ENCODE measurements around the gene BTBD2.
"Not testable (repeated sequence)": the region's sequence is repeated elsewhere in the genome, so short reads cannot be mapped to it uniquely, and the experiment has no call there.

BTBD2 gene

DNA sequence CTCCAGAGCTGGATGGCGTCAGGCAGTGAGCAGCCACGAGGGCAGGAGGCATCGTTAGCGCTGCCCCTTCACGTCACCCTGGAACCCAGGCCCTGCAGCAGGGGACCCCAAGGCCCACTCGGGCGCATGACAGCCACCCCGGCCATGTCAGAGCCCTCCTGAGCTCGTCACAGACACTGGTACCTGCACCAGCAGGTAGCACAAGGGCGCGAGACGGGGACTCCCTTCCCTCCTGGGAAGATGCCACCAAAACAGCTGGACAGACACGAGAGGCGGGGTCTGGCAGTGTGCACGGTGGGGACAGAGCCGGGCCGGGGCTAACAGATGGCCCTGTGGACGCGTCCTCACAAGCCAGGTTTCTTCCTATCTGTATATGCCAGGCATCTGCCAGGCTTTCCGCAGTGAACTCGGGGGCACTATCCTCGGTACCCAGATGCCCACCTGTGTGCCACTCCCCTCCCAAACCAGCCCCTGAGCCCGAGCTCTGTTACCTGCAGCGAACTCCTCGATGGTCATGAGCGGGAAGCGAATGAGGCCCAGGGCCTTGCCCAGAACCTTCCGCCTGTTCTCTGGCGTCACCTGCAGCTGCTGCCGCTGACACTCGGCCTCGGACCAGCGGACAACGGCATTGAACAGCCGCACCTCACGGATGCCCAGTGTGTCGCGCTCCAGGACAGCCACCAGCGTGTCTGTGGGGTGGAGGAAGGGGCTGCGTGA is 25.8 kb downstream of the BTBD2 start:
- in situ Hi-C loops (cut with MboI; ENCODE audit: low sequenced_read_pairs, unreplicated experiment) = no loop called here

DNA sequence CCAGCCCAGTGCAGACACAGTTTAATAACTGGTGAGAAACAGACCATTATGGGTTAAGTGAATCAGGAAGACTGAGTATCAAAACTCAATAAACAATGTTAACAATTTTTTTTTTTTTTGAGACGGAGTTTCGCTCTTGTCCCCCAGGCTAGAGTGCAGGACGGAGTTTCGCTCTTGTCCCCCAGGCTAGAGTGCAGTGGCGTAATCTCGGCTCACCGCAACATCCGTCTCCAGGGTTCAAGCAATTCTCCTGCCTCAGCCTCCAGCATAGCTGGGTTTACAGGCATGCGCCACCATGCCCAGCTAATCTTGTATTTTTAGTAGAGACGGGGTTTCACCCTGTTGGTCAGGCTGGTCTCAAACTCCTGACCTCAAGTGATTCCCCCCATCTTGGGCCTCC is 27.1 kb downstream of the BTBD2 start:
- in situ Hi-C loops (cut with MboI; ENCODE audit: low sequenced_read_pairs, unreplicated experiment); DNase-seq (ENCODE audit: low spot score): not testable (repeated sequence)

More for the DNA sequence above, 25.8 kb downstream of the BTBD2 start:
- DNase-seq (ENCODE audit: low spot score) = no peak
- TF ChIP-seq, protein P1, sequence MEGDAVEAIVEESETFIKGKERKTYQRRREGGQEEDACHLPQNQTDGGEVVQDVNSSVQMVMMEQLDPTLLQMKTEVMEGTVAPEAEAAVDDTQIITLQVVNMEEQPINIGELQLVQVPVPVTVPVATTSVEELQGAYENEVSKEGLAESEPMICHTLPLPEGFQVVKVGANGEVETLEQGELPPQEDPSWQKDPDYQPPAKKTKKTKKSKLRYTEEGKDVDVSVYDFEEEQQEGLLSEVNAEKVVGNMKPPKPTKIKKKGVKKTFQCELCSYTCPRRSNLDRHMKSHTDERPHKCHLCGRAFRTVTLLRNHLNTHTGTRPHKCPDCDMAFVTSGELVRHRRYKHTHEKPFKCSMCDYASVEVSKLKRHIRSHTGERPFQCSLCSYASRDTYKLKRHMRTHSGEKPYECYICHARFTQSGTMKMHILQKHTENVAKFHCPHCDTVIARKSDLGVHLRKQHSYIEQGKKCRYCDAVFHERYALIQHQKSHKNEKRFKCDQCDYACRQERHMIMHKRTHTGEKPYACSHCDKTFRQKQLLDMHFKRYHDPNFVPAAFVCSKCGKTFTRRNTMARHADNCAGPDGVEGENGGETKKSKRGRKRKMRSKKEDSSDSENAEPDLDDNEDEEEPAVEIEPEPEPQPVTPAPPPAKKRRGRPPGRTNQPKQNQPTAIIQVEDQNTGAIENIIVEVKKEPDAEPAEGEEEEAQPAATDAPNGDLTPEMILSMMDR (IDR thresholded peaks at IDR 0.05; ENCODE audit: borderline replicate concordance, control extremely low read depth, extremely low read depth, insufficient read depth, missing control alignments) = no peak

DNA sequence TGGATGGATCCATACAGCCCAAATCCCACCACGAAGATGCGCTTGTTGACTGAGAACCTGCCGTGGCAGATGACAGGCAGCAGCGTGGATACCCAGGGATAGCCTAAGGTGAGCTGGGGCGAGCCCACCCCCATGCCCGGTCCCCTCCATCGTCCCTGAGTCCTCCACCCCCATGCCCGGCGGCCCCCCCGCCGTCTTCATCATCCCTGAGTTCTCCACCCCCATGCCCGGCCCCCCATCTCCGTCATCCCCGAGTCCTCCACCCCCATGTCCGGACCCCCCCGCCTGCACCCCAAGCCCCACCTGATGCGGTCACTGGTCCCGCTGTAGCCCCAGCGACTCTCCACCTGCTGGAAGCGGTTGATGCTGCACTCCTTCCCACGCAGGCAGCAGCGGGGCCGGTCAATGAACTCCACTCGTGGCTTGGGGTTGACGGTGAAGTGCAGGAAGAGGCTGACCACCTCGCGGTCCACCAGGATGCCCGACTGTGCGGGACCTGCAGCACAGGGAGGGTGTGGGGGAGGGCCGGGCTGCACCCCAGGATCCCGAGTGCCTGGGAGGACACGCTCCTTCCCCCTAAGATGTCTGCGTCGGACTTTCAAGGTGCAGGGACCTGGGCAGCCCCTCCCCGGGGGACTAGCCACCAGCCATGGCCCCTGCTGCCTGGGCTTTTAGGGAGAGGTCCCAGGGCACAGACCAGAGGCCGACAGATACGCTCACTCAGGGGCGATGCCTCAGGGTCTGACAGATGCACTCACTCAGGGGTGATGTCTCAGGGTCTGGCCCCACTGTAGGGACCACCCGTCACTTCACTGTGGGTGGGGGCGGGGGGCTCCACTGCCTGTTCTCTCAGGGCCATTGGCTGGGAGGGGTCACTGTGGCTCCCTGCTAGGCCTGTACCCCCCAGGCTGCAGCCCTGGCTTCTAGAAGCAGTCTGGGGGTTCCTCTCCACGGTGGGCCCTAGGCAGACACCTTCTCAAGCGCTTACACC is 28.0 kb downstream of the BTBD2 start:
- TF ChIP-seq, protein P1 (IDR thresholded peaks at IDR 0.05; ENCODE audit: borderline replicate concordance, control extremely low read depth, extremely low read depth, insufficient read depth, missing control alignments) = no peak
- in situ Hi-C loops (cut with MboI; ENCODE audit: low sequenced_read_pairs, unreplicated experiment) = no loop called here
- no peak for DNase-seq (ENCODE audit: low spot score)

DNA sequence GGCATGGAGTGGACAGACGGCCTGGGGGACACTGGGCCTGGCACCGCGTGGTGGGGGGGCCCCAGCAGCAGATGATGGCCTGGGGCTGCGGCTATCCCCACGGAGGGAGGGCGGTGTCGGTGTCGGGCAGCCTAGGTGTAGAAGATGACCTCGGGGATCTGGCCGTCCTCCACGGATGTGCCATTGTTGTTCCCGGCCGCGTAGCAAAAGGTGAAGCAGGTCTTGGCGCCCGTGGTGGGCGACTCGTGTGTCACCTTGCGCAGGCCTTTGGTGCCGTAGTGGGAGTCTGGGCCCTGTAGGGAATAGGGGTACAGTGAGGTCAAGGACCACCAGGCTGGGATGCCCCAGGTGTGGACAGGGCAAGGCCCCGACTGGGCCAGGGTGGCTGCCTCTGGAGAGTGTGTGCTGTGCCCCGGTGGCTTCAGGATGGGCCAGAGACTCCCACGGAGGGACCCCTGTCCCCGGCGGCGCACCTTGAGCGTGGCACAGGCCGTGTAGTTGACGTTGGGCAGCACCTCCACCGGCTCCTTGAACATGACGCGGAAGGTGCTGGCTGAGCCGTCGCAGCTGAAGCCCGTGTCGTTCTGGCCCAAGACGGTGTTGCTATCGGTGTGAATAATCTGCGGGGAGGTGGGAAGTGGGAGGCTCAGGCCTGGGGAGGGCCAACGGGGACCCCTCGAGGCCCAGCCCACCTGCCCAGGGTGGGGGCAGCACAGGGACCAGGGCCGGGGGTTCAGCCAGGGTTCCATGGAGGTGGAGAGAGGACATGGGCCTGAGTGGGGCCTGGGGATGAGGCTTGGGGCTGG is 29.0 kb downstream of the BTBD2 start:
- DNase-seq (ENCODE audit: low spot score) = no peak
- in situ Hi-C loops (cut with MboI; ENCODE audit: low sequenced_read_pairs, unreplicated experiment) = no loop called here
- TF ChIP-seq, protein P1 (IDR thresholded peaks at IDR 0.05; ENCODE audit: borderline replicate concordance, control extremely low read depth, extremely low read depth, insufficient read depth, missing control alignments) = no peak

DNA sequence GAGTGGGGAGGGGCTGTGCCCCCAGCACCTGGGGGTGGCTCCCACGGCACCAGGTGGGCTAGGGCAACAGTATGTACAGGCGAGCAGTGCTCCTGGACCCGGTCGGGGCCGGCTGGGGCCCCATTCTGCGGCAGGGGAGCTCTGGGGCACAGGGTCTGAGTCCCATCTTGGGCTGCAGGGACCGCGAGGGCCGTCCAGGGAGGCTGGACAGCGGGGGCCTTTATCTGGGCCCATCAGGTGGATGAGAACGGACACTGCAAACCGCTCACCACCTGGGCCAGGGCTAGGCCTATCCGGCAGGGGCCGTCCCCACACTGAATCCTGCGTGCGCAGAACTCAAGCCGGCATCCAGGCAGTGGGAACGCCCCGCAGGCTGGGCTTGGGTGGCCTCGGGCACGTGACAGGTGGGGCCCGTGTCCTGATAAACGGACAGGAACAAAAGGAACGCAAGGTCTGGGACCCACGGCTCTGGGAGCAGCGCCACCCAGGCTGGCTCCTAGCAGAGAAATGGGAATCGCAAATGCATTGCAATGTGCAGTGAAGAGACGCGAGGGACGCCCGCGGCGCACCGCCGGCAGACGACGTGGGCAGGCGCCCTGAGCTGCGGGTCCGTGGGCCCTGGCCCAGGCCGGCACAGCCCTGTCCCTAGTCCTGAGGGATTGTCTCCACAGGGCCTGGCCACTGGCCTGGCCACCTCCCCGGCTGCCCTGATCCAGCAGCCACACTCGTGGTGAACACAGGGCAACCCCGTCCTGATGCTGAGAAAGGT is 29.7 kb downstream of the BTBD2 start:
- in situ Hi-C loops (cut with MboI; ENCODE audit: low sequenced_read_pairs, unreplicated experiment) = no loop called here
- TF ChIP-seq, protein P1 (IDR thresholded peaks at IDR 0.05; ENCODE audit: borderline replicate concordance, control extremely low read depth, extremely low read depth, insufficient read depth, missing control alignments) = no peak

DNA sequence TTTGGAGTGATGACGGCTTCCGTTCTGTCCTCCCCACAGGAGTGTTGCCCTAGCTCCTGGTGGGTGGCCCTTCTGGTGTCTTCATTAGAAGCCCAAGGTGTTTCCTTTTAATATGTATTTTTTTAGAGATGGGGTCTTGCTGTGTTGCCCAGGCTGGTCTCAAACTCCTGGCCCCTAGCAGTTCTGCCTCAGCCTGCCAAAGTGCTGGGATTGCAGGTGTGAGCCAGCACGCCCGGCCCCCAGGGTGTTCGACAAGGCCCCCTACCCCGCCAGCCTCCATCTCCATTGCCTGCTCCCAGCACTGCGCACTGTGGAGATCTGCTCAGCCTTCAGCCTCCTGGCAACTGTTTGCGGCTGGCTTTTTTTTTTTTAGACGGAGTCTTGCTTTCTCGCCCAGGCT is 31.2 kb downstream of the BTBD2 start:
- in situ Hi-C loops (cut with MboI; ENCODE audit: low sequenced_read_pairs, unreplicated experiment) = no loop called here
- DNase-seq (ENCODE audit: low spot score) = no peak
- TF ChIP-seq, protein P1 (IDR thresholded peaks at IDR 0.05; ENCODE audit: borderline replicate concordance, control extremely low read depth, extremely low read depth, insufficient read depth, missing control alignments) = no peak

More for the DNA sequence above, 29.7 kb downstream of the BTBD2 start:
- DNase-seq (ENCODE audit: low spot score) = no peak

Data from GM13976 (cell line).